Measurements from ENCODE around the gene RAB23.

RAB23 gene

DNA sequence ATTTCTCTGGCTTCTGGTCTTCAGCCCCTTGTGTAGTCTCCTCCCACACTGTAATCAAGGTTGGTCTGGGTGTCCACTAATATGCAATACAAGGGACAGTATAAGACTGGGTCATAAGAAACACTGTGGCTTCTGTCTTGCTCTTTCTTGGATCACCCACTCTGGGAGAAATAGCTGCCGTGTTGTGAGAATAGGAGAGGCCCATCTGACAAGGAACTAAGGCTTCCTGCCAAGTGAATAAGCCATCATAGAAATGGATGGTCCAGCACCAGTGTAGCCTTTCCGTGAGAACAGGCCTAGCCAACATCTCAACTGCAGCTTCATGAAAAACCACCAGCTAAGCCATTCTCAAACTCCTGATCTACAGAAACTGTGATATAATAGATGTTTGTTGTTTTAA, 26.6 kb downstream of the RAB23 start:
- no peak overlapping the region for H3K4me3 ChIP-seq (ENCODE audit: low read depth, low read length)
- in situ Hi-C loops (cut with HindIII; ENCODE audit: low sequenced_read_pairs), result no loop called here
- DNase-seq (ENCODE audit: low read depth), result no peak
- no peak for TF ChIP-seq CTCF (IDR thresholded peaks at IDR 0.05; ENCODE audit: low read depth, low read length, missing control alignments)

GRCh38 chr6:57193177-57193576, 28.9 kb downstream of the RAB23 start:
- no peak for DNase-seq (ENCODE audit: low read depth)
- no peak overlapping the region for H3K4me3 ChIP-seq (ENCODE audit: low read depth, low read length)
- in situ Hi-C loops (cut with HindIII; ENCODE audit: low sequenced_read_pairs), result loop anchor here (5.0 kb wide), 2 partner anchors 54 to 124 kb away; partner anchors contain the start of gene PRIM2
- TF ChIP-seq CTCF (IDR thresholded peaks at IDR 0.05; ENCODE audit: low read depth, low read length, missing control alignments), result no peak

GRCh38 chr6:57190140-57190539, 32.0 kb downstream of the RAB23 start:
- peak; percentile 40 for TF ChIP-seq CTCF (IDR thresholded peaks at IDR 0.05; ENCODE audit: low read depth, low read length, missing control alignments)
- H3K4me3 ChIP-seq (ENCODE audit: low read depth, low read length), result no peak overlapping the region
- DNase-seq (ENCODE audit: low read depth), result no peak
- in situ Hi-C loops (cut with HindIII; ENCODE audit: low sequenced_read_pairs), result loop anchor here (5.0 kb wide), 2 partner anchors 57 to 127 kb away; partner anchors contain the start of gene PRIM2

- no peak overlapping the region for H3K4me3 ChIP-seq (ENCODE audit: low read depth, low read length)
- in situ Hi-C loops (cut with HindIII; ENCODE audit: low sequenced_read_pairs), result no loop called here
- DNase-seq (ENCODE audit: low read depth), result no peak
- TF ChIP-seq CTCF (IDR thresholded peaks at IDR 0.05; ENCODE audit: low read depth, low read length, missing control alignments), result no peak
These were observed 38.8 kb downstream of the RAB23 start for GRCh38 chr6:57183336-57183735.

DNA sequence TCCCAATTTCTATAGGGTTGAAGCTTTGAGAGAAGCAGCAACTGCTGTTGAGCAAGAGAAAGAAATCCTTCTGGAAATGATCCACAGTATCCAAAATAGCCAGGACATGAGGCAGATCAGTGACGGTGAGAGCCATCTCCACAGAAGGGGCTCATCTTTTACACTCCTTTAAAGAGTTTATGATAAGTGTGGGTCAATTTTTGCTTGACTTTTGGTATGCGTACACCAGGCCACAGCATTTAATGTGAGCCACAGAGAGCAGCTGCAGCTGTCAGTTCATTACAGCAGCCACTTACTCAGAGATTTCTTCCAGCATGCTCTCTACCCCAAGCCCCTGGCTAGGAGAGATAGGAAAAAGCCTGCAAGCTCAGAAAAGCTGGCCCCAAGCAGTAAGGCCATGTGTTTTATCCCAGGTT, 40.1 kb downstream of the RAB23 start:
- no peak overlapping the region for H3K4me3 ChIP-seq (ENCODE audit: low read depth, low read length)
- in situ Hi-C loops (cut with HindIII; ENCODE audit: low sequenced_read_pairs), result no loop called here
- TF ChIP-seq CTCF (IDR thresholded peaks at IDR 0.05; ENCODE audit: low read depth, low read length, missing control alignments), result no peak
- DNase-seq (ENCODE audit: low read depth), result no peak

- TF ChIP-seq CTCF (IDR thresholded peaks at IDR 0.05; ENCODE audit: low read depth, low read length, missing control alignments), result no peak
- no peak overlapping the region for H3K4me3 ChIP-seq (ENCODE audit: low read depth, low read length)
- DNase-seq (ENCODE audit: low read depth), result no peak
- in situ Hi-C loops (cut with HindIII; ENCODE audit: low sequenced_read_pairs), result no loop called here
These were observed 41.5 kb downstream of the RAB23 start for GRCh38 chr6:57180596-57180995.
